H1 (cell line): ENCODE results near the gene ARID2. TPM values are rescaled to one million over a fixed set of nuclear protein-coding genes. Genes with fewer than 3 reads are reported as not detected.

Experiments used
- ATF2 ChIP-seq: IDR thresholded peaks from 2 replicates; pipeline ENCODE4 v1.6.1; 2012; ENCODE audit warnings: low read length, inconsistent platforms
- ATF3 ChIP-seq: IDR thresholded peaks from 2 replicates; pipeline ENCODE4 v1.6.1; 2011; ENCODE audit warnings: low read depth, mild to moderate bottlenecking, low read length; ENCODE audit not compliant: insufficient read depth
- BCL11A ChIP-seq, 2 experiments: IDR thresholded peaks; one replicate each; pipeline ENCODE4 v1.6.1; 2011; ENCODE audit warnings: low read depth in 2 of 2, low read length in 2 of 2, mild to moderate bottlenecking in 2 of 2
- CEBPB ChIP-seq: IDR thresholded peaks from 2 replicates; pipeline ENCODE4 v1.6.1; 2012; ENCODE audit warnings: low read depth, low read length
- CHD2 ChIP-seq: IDR thresholded peaks from 2 replicates; pipeline ENCODE4 v1.6.1; 2012; ENCODE audit warnings: low read length, improper control_type of control experiment
- CREB1 ChIP-seq: IDR thresholded peaks from 2 replicates; pipeline ENCODE4 v1.6.1; 2012; ENCODE audit warnings: inconsistent platforms
- EGR1 ChIP-seq: IDR thresholded peaks from 2 replicates; pipeline ENCODE4 v1.6.1; 2011; ENCODE audit warnings: low read depth, low read length, borderline replicate concordance
- GABPA ChIP-seq: IDR thresholded peaks from 2 replicates; pipeline ENCODE4 v1.6.1; 2011; ENCODE audit warnings: mild to moderate bottlenecking, low read length, moderate library complexity, borderline replicate concordance; ENCODE audit not compliant: insufficient read depth
- HDAC2 ChIP-seq, 2 experiments: fragments of 300-600 bp in 1 of 2; sonication (generic) in 1 of 2; IDR thresholded peaks; 2 replicates each; pipeline ENCODE4 v1.6.1; 2011 to 2012; ENCODE audit warnings: low read depth in 2 of 2, low read length in 2 of 2, mild to moderate bottlenecking in 2 of 2, moderate library complexity in 2 of 2, borderline replicate concordance in 1 of 2, inconsistent platforms in 1 of 2
- HDAC6 ChIP-seq: IDR thresholded peaks from one replicate; pipeline ENCODE4 v1.7.1; 2012; ENCODE audit warnings: low read depth, mild to moderate bottlenecking, inconsistent platforms, low read length, moderate library complexity
- KDM1A ChIP-seq: fragments of 200-600, 300-600 bp; sonication (generic); IDR thresholded peaks from 2 replicates; pipeline ENCODE4 v1.7.1; 2016; ENCODE audit warnings: mild to moderate bottlenecking, low read length, borderline replicate concordance
- NRF1 ChIP-seq: IDR thresholded peaks from 2 replicates; pipeline ENCODE4 v1.6.1; 2011; ENCODE audit warnings: mild to moderate bottlenecking, low read depth, low read length, improper control_type of control experiment
- PHF8 ChIP-seq: fragments of 200-600 bp; sonication (generic); conservative IDR thresholded peaks from 2 replicates; pipeline ENCODE4 v1.7.1; 2012; ENCODE audit warnings: low read depth, mild to moderate bottlenecking, inconsistent platforms, low read length, moderate library complexity
- RFX5 ChIP-seq: IDR thresholded peaks from 2 replicates; pipeline ENCODE4 v1.6.1; 2011; ENCODE audit warnings: low read depth, low read length, improper control_type of control experiment, borderline replicate concordance
- RNF2 ChIP-seq: fragments of 200-900, 300-1000 bp; sonication (generic); IDR thresholded peaks from 2 replicates; pipeline ENCODE4 v1.7.1; 2016; ENCODE audit warnings: borderline replicate concordance, low read depth, mild to moderate bottlenecking, antibody characterized with exemption, low read length; ENCODE audit not compliant: poor library complexity, severe bottlenecking; ENCODE audit errors: missing control alignments
- RXRA ChIP-seq: IDR thresholded peaks from 2 replicates; pipeline ENCODE4 v1.6.1; 2011; ENCODE audit warnings: low read depth, mild to moderate bottlenecking, low read length, moderate library complexity; ENCODE audit not compliant: insufficient read depth
- SIRT6 ChIP-seq: IDR thresholded peaks from one replicate; pipeline ENCODE4 v1.7.1; 2012; ENCODE audit warnings: low read length, inconsistent platforms
- SIX5 ChIP-seq: IDR thresholded peaks from 2 replicates; pipeline ENCODE4 v1.6.1; 2011; ENCODE audit warnings: mild to moderate bottlenecking, low read depth, low read length
- SUZ12 ChIP-seq: fragments of 200-600 bp; sonication (generic); IDR thresholded peaks from 2 replicates; pipeline ENCODE4 v1.6.1; 2012; ENCODE audit warnings: mild to moderate bottlenecking, inconsistent platforms, low read length, moderate library complexity, mixed read lengths
- TAF1 ChIP-seq: IDR thresholded peaks from 2 replicates; pipeline ENCODE4 v1.6.1; 2011; ENCODE audit warnings: mild to moderate bottlenecking, low read depth, low read length
- TCF12 ChIP-seq: IDR thresholded peaks from 2 replicates; pipeline ENCODE4 v1.6.1; 2011; ENCODE audit warnings: low read depth, mild to moderate bottlenecking, low read length
- YY1 ChIP-seq: IDR thresholded peaks from 2 replicates; pipeline ENCODE4 v1.6.1; 2011; ENCODE audit warnings: low read depth, mild to moderate bottlenecking, low read length
- ZNF274 ChIP-seq: IDR thresholded peaks from 2 replicates; pipeline ENCODE4 v1.7.0; 2012; ENCODE audit warnings: low read length, borderline replicate concordance; ENCODE audit errors: extremely low read depth
- polyA plus RNA-seq, 7 experiments: library from polyadenylated mRNA; depleted of rRNA in 3 of 7; stranded (reverse) in 5 of 7; unstranded in 2 of 7; fragments of >200 nt in 5 of 7; fragments of 200-250 nt in 2 of 7; gene quantifications; 1 replicate in 5 of 7; 2 replicates in 1 of 7; 4 replicates in 1 of 7; pipeline versions ENCODE4 v1.2.1 to v1.2.3, GENCODE V29; 2011 to 2013; ENCODE audit warnings: missing spikeins in 2 of 7, mixed read lengths in 2 of 7
- total RNA-seq: library from RNA; stranded (reverse); fragmentation: NEBNext Ultra II Directional; extraction: Animal tissue kit (Norgen Biotek cat#: 25700); gene quantifications from 2 replicates; pipeline ENCODE4 v1.2.1, GENCODE V29; 2021

The ARID2 gene
- total and polyA plus RNA-seq, 2 of the 8 experiments (the other 6 are each of a cell fraction or from before 2014, with no cell fraction given): 32.0 to 45.2 TPM

- no peak for TF ChIP-seq RXRA
- TF ChIP-seq RNF2: no peak
- peak; percentile 55; the same call in 1 of the 2 replicates for TF ChIP-seq PHF8
- no peak for TF ChIP-seq RFX5
- no peak for TF ChIP-seq HDAC6
- no peak for TF ChIP-seq ATF3
- TF ChIP-seq SUZ12: no peak
- TF ChIP-seq NRF1: no peak
- TF ChIP-seq KDM1A: no peak; the same call in 1 of the 2 replicates
- TF ChIP-seq HDAC2 (IDR thresholded peaks at IDR 0.05; ENCODE audit: borderline replicate concordance in 1 of 2, low read depth in 2 of 2, low read length in 2 of 2): peak; percentile 37 to 99; a peak in 2 of 4 replicates
- no peak; the same call in 1 of the 2 replicates for TF ChIP-seq CHD2
- 0 out of 2 replicates have a peak, but pooled peaks have one; percentile 36 for TF ChIP-seq EGR1
- TF ChIP-seq GABPA: no peak
- no peak for TF ChIP-seq ATF2
- peak; percentile 93 for TF ChIP-seq TAF1
- peak; percentile 75 for TF ChIP-seq YY1
- no peak for TF ChIP-seq CEBPB
- no peak for TF ChIP-seq SIRT6
- peak; percentile 41; the same call in 1 of the 2 replicates for TF ChIP-seq TCF12
- no peak for TF ChIP-seq ZNF274
- no peak for TF ChIP-seq SIX5
- no peak for TF ChIP-seq BCL11A (IDR thresholded peaks at IDR 0.05; ENCODE audit: low read depth in 2 of 2, low read length in 2 of 2)
- TF ChIP-seq CREB1: peak; percentile 75; the same call in 1 of the 2 replicates
Observed at GRCh38 chr12:45728630-45729232, 775 bp upstream of the ARID2 start (continued).
